HepG2 (cell line): ENCODE measurements around the gene HSCB. TPM values are rescaled to one million over a fixed set of nuclear protein-coding genes. Genes with fewer than 3 reads are reported as not detected.
A peak's percentile ranks its signal among the peaks of the same experiment; 100 is the strongest.

Experiments used
- ATF7-NPFF ChIP-seq: sonication (generic); formaldehyde crosslinking; IDR thresholded peaks from 2 replicates; pipeline ENCODE4 v1.8.1; 2023; ENCODE audit warnings: mild to moderate bottlenecking, low read depth, missing genetic modification reagents, moderate library complexity
- CHCHD3 ChIP-seq: sonication (generic); formaldehyde crosslinking; IDR thresholded peaks from 2 replicates; pipeline ENCODE4 v1.8.0; 2022; ENCODE audit warnings: mild to moderate bottlenecking, missing genetic modification reagents, moderate library complexity
- FLYWCH1 ChIP-seq: sonication (generic); formaldehyde crosslinking; IDR thresholded peaks from 2 replicates; pipeline ENCODE4 v1.8.1; 2023; ENCODE audit warnings: mild to moderate bottlenecking, missing genetic modification reagents
- GABPA ChIP-seq, 2 experiments: IDR thresholded peaks; 2 replicates each; pipeline ENCODE4 v1.6.1; 2011 to 2016; ENCODE audit warnings: low read depth in 2 of 2, low read length in 1 of 2, missing biosample characterization in 1 of 2, missing genetic modification characterization in 1 of 2
- KAT7 ChIP-seq: IDR thresholded peaks from 2 replicates; pipeline ENCODE4 v1.6.1; 2018; ENCODE audit warnings: borderline replicate concordance, missing compliant biosample characterization
- KLF9 ChIP-seq: IDR thresholded peaks from 2 replicates; pipeline ENCODE4 v1.6.1; 2016; ENCODE audit warnings: low read depth
- MED1 ChIP-seq: sonication (generic); formaldehyde crosslinking; IDR thresholded peaks from 2 replicates; pipeline ENCODE4 v1.4.0; 2020; ENCODE audit warnings: missing genetic modification reagents
- MXI1 ChIP-seq: IDR thresholded peaks from 3 replicates; pipeline ENCODE4 v1.6.1; 2012; ENCODE audit warnings: low read depth, low read length, inconsistent platforms, borderline replicate concordance
- NFIC ChIP-seq: IDR thresholded peaks from 2 replicates; pipeline ENCODE4 v1.6.1; 2012; ENCODE audit warnings: mild to moderate bottlenecking, low read length, inconsistent platforms
- NFYB ChIP-seq: sonication (generic); formaldehyde crosslinking; IDR thresholded peaks from 2 replicates; pipeline ENCODE4 v1.4.0; 2020; ENCODE audit warnings: missing genetic modification reagents
- RBAK ChIP-seq: sonication (generic); formaldehyde crosslinking; IDR thresholded peaks from 2 replicates; pipeline ENCODE4 v1.5.1; 2020; ENCODE audit warnings: mild to moderate bottlenecking, missing genetic modification reagents
- RFX5 ChIP-seq: IDR thresholded peaks from 2 replicates; pipeline ENCODE4 v1.6.1; 2011; ENCODE audit warnings: low read depth, low read length, improper control_type of control experiment
- SNAPC2 ChIP-seq: sonication (generic); formaldehyde crosslinking; IDR thresholded peaks from 2 replicates; pipeline ENCODE4 v1.8.1; 2022; ENCODE audit warnings: mild to moderate bottlenecking, missing genetic modification reagents
- SRSF4 ChIP-seq: fragments of 200-400 bp; formaldehyde crosslinking; IDR thresholded peaks from one replicate; pipeline ENCODE4 v1.6.1; 2018; ENCODE audit warnings: mild to moderate bottlenecking, low read depth, low read length, moderate library complexity; ENCODE audit not compliant: poor library complexity, severe bottlenecking
- TMF1 ChIP-seq: sonication (generic); formaldehyde crosslinking; IDR thresholded peaks from 2 replicates; pipeline ENCODE4 v1.8.1; 2022; ENCODE audit warnings: low read depth, missing genetic modification reagents
- XBP1 ChIP-seq: sonication (generic); formaldehyde crosslinking; IDR thresholded peaks from 2 replicates; pipeline ENCODE4 v1.5.0; 2020; ENCODE audit warnings: missing genetic modification reagents
- ZBTB14 ChIP-seq: sonication (generic); formaldehyde crosslinking; IDR thresholded peaks from 2 replicates; pipeline ENCODE4 v1.4.0; 2020; ENCODE audit warnings: missing genetic modification reagents
- ZNF563 ChIP-seq: sonication (generic); formaldehyde crosslinking; IDR thresholded peaks from 2 replicates; pipeline ENCODE4 v1.8.0; 2022; ENCODE audit warnings: mild to moderate bottlenecking, moderate library complexity, missing genetic modification reagents
- ZNF580 ChIP-seq: IDR thresholded peaks from 2 replicates; pipeline ENCODE4 v1.6.1; 2016; ENCODE audit warnings: low read depth, borderline replicate concordance
- ZNF737 ChIP-seq: sonication (generic); formaldehyde crosslinking; IDR thresholded peaks from 2 replicates; pipeline ENCODE4 v1.5.0; 2020; ENCODE audit warnings: missing genetic modification reagents, mild to moderate bottlenecking, borderline replicate concordance
- polyA plus RNA-seq, 8 experiments: library from polyadenylated mRNA; depleted of rRNA in 3 of 8; stranded (reverse) in 7 of 8; unstranded in 1 of 8; fragments of >200 nt; fragmentation: Illumina TruSeq in 4 of 8; extraction: Trizol in 4 of 8; gene quantifications; 2 replicates each; pipeline versions ENCODE4 v1.2.1 to v1.2.3, GENCODE V29; 2011 to 2016; ENCODE audit warnings: low read depth in 4 of 8, missing spikeins in 1 of 8, mixed read lengths in 1 of 8; ENCODE audit not compliant: insufficient read depth in 1 of 8
- total RNA-seq, 5 experiments: library from RNA; depleted of rRNA; stranded (reverse); fragments of >200 nt; fragmentation: Illumina TruSeq; extraction: Trizol; gene quantifications; 2 replicates each; pipeline ENCODE4 v1.2.3, GENCODE V29; 2016; ENCODE audit warnings: low read depth in 1 of 5
- TF ChIP-seq, protein P1 (sequence below): sonication (generic); formaldehyde crosslinking; IDR thresholded peaks from 2 replicates; pipeline ENCODE4 v1.5.0; 2020; ENCODE audit warnings: missing genetic modification reagents
- TF ChIP-seq, protein P2 (sequence below): IDR thresholded peaks from 2 replicates; pipeline ENCODE4 v1.6.1; 2016; ENCODE audit warnings: low read depth, missing genetic modification reagents, missing compliant biosample characterization

Gene HSCB
- total and polyA plus RNA-seq, 2 of the 13 experiments (the other 11 are each of a cell fraction or from before 2014, with no cell fraction given) = 15.4 to 20.9 TPM

- TF ChIP-seq MED1 (CRISPR knock-in tag) (no peak), MXI1 (peak; percentile 86; the same call in 2 of the 3 replicates), NFYB (CRISPR knock-in tag) (peak; percentile 97), ZNF580 (CRISPR knock-in tag) (no peak), CHCHD3 (CRISPR knock-in tag) (0 out of 2 replicates have a peak, but pooled peaks have one; percentile 25), TMF1 (peak; percentile 76; the same call in 1 of the 2 replicates), KAT7 (no peak), RBAK (CRISPR knock-in tag) (no peak), ZNF737 (CRISPR knock-in tag) (peak; percentile 70; the same call in 1 of the 2 replicates), KLF9 (0 out of 2 replicates have a peak, but pooled peaks have one; percentile 18), ZBTB14 (no peak), NFIC (no peak), SNAPC2 (CRISPR knock-in tag) (peak; percentile 42; the same call in 1 of the 2 replicates), GABPA (IDR thresholded peaks at IDR 0.05; ENCODE audit: low read depth, low read length) (peak; percentile 76), GABPA (CRISPR knock-in tag; IDR thresholded peaks at IDR 0.05; ENCODE audit: low read depth) (peak; percentile 95), FLYWCH1 (CRISPR knock-in tag) (peak; percentile 40; the same call in 1 of the 2 replicates), RFX5 (peak; percentile 6; the same call in 1 of the 2 replicates), ZNF563 (CRISPR knock-in tag) (peak; percentile 69; the same call in 1 of the 2 replicates), XBP1 (no peak), SRSF4 (no peak), ATF7-NPFF (CRISPR knock-in tag) (peak; percentile 49; the same call in 1 of the 2 replicates)
- TF ChIP-seq, protein P1, sequence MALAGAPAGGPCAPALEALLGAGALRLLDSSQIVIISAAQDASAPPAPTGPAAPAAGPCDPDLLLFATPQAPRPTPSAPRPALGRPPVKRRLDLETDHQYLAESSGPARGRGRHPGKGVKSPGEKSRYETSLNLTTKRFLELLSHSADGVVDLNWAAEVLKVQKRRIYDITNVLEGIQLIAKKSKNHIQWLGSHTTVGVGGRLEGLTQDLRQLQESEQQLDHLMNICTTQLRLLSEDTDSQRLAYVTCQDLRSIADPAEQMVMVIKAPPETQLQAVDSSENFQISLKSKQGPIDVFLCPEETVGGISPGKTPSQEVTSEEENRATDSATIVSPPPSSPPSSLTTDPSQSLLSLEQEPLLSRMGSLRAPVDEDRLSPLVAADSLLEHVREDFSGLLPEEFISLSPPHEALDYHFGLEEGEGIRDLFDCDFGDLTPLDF (CRISPR knock-in tag) = peak; percentile 91
- TF ChIP-seq, protein P2, sequence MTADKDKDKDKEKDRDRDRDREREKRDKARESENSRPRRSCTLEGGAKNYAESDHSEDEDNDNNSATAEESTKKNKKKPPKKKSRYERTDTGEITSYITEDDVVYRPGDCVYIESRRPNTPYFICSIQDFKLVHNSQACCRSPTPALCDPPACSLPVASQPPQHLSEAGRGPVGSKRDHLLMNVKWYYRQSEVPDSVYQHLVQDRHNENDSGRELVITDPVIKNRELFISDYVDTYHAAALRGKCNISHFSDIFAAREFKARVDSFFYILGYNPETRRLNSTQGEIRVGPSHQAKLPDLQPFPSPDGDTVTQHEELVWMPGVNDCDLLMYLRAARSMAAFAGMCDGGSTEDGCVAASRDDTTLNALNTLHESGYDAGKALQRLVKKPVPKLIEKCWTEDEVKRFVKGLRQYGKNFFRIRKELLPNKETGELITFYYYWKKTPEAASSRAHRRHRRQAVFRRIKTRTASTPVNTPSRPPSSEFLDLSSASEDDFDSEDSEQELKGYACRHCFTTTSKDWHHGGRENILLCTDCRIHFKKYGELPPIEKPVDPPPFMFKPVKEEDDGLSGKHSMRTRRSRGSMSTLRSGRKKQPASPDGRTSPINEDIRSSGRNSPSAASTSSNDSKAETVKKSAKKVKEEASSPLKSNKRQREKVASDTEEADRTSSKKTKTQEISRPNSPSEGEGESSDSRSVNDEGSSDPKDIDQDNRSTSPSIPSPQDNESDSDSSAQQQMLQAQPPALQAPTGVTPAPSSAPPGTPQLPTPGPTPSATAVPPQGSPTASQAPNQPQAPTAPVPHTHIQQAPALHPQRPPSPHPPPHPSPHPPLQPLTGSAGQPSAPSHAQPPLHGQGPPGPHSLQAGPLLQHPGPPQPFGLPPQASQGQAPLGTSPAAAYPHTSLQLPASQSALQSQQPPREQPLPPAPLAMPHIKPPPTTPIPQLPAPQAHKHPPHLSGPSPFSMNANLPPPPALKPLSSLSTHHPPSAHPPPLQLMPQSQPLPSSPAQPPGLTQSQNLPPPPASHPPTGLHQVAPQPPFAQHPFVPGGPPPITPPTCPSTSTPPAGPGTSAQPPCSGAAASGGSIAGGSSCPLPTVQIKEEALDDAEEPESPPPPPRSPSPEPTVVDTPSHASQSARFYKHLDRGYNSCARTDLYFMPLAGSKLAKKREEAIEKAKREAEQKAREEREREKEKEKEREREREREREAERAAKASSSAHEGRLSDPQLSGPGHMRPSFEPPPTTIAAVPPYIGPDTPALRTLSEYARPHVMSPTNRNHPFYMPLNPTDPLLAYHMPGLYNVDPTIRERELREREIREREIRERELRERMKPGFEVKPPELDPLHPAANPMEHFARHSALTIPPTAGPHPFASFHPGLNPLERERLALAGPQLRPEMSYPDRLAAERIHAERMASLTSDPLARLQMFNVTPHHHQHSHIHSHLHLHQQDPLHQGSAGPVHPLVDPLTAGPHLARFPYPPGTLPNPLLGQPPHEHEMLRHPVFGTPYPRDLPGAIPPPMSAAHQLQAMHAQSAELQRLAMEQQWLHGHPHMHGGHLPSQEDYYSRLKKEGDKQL (CRISPR knock-in tag) = no peak
Observed at GRCh38 chr22:28741785-28742561, at the start of gene HSCB, which contains the start of gene CHEK2 (continued).
